Esophagus (tissue), 2 donors: Measurements from ENCODE around the gene RETN. TPM values are rescaled to one million over a fixed set of nuclear protein-coding genes. Genes with fewer than 3 reads are reported as not detected.

Experiments
- H3K27ac ChIP-seq, 2 donors: one replicate each; pipeline ENCODE4 v1.5.1; 2013; ENCODE audit warnings: low read depth in 2 of 2, mild to moderate bottlenecking in 2 of 2, inconsistent platforms in 1 of 2, low read length in 1 of 2, moderate library complexity in 1 of 2
- H3K27me3 ChIP-seq, 2 donors: one replicate each; pipeline ENCODE4 v1.6.1; 2013; ENCODE audit warnings: low read length in 2 of 2, control low read depth in 1 of 2, mild to moderate bottlenecking in 1 of 2; ENCODE audit not compliant: insufficient read depth in 2 of 2, control insufficient read depth in 1 of 2
- H3K36me3 ChIP-seq, 2 donors: one replicate each; pipeline ENCODE4 v1.6.1; 2013; ENCODE audit warnings: low read length in 1 of 2; ENCODE audit not compliant: control insufficient read depth in 2 of 2, insufficient read depth in 2 of 2
- H3K4me1 ChIP-seq, 2 donors: one replicate each; pipeline ENCODE4 v1.6.1; 2013; ENCODE audit warnings: low read length in 1 of 2; ENCODE audit not compliant: control insufficient read depth in 2 of 2, insufficient read depth in 2 of 2
- H3K4me3 ChIP-seq, 2 donors: one replicate each; pipeline ENCODE4 v1.5.1; 2013; ENCODE audit warnings: low read length in 2 of 2, mild to moderate bottlenecking in 2 of 2, low read depth in 1 of 2, moderate library complexity in 1 of 2
- H3K9me3 ChIP-seq, 2 donors: one replicate each; pipeline ENCODE4 v1.6.1; 2013; ENCODE audit warnings: mild to moderate bottlenecking in 2 of 2, low read depth in 1 of 2, low read length in 1 of 2, moderate library complexity in 1 of 2; ENCODE audit not compliant: control insufficient read depth in 2 of 2, insufficient read depth in 1 of 2
- WGBS, 2 donors: extraction: QIAGEN DNeasy Blood & Tissue Kit; methylation state at CpG; one replicate each; pipeline ENCODE4 v1.1.7; 2013; 5-methylcytosine and 5-hydroxymethylcytosine counted together
- polyA plus RNA-seq, 2 donors: library from polyadenylated mRNA; stranded (reverse); fragments of 200-250 nt; gene quantifications; one replicate each; pipeline ENCODE4 v1.2.3, GENCODE V29; 2013
- donor health status: healthy with polysubstance abuse.
- donor health status: Bipolar disorder and iron deficiency.

The RETN gene
- polyA plus RNA-seq, 2 donors: 0.65 to 2.1 TPM

- peaks cover 0 to 4% of the 10 kb centered on the region in 2 donors for H3K9me3 ChIP-seq
- no peak overlapping the region for H3K4me3 ChIP-seq
- H3K27ac ChIP-seq: no peak overlapping the region
- H3K36me3 ChIP-seq: no peaks in the 10 kb centered on the region
- WGBS, 2 donors: 68 to 69% methylated on average over 13 of the region's 13 CpGs
- H3K27me3 ChIP-seq: peaks cover 0 to 3% of the 10 kb centered on the region in 2 donors
- H3K4me1 ChIP-seq: no peaks in the 10 kb centered on the region
These were observed 23.7 kb downstream of the RETN start for GRCh38 chr19:7692417-7693088.

DNA sequence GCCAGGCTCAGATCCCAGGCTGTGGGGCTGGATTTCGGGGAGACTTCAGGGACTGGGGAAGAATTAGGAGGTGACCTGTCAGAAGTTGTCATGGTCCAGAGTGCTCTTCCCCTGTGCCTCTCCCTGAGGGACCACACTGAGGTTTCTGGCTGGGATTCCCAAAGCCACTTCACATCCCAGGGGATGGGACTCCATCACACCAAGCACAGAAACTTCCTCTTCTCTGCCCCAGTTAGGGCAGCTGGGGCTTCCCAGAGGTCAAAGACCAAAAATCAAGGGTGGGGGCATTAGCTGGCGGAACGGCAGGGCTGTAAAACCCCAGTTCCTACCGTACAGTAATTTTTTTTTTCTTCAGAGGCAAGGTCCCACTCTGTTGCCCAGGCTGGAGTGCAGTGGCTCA, 25.6 kb downstream of the RETN start:
- Histone ChIP-seq H3K27ac (no peak overlapping the region), H3K36me3 (no peaks in the 10 kb centered on the region), H3K27me3 (peaks cover 0 to 3% of the 10 kb centered on the region in 2 donors), H3K4me1 (no peaks in the 10 kb centered on the region), H3K4me3 (no peak overlapping the region), H3K9me3 (peaks cover 0 to 4% of the 10 kb centered on the region in 2 donors)
- 34 to 61% methylated on average over 4 of the region's 4 CpGs for WGBS, 2 donors

DNA sequence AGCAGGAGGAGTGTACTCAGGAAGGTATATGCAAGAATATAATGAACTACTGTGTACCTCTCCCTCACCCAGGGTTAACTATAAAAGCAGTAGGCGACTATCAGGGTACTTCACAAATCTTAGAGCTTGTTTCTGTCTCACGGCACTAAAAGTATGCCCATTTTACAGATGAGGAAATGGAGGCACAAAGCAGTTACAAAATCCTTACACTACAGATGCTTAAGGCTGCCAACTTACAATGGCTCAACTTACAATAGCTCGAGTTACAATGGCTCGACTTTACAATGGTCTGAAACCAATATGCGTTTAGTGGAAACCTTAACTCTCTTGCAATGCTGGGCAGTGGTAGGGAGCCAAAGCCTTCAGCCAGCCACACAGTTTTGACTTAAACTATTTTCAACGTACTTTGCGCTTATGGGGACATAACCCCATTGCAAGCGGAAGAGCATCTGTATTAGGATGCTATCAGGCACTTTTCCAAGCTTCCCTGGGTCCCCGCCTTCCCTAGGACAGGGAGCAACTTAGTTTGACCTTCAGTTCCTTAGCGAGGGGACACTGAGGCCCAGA, 29.0 kb downstream of the RETN start:
- H3K27ac ChIP-seq: no peak overlapping the region
- no peaks in the 10 kb centered on the region for H3K27me3 ChIP-seq
- no peaks in the 10 kb centered on the region for H3K4me1 ChIP-seq
- H3K4me3 ChIP-seq: no peak overlapping the region
- H3K9me3 ChIP-seq: no peaks in the 10 kb centered on the region
- WGBS, 2 donors: 73 to 82% methylated on average over 10 of the region's 10 CpGs
- H3K36me3 ChIP-seq: no peaks in the 10 kb centered on the region

- Histone ChIP-seq H3K27me3 (no peaks in the 10 kb centered on the region), H3K36me3 (no peaks in the 10 kb centered on the region)
- 25 to 31% methylated on average over 8 to 11 of the region's 11 CpGs for WGBS, 2 donors
These were observed 29.7 kb downstream of the RETN start for GRCh38 chr19:7698583-7698982.

GRCh38 chr19:7699003-7699402, 30.2 kb downstream of the RETN start:
- 40 to 41% methylated on average over 2 of the region's 2 CpGs for WGBS, 2 donors
- H3K36me3 ChIP-seq: no peaks in the 10 kb centered on the region
- no peaks in the 10 kb centered on the region for H3K4me1 ChIP-seq
- no peak overlapping the region for H3K4me3 ChIP-seq
- no peaks in the 10 kb centered on the region for H3K9me3 ChIP-seq
- no peaks in the 10 kb centered on the region for H3K27me3 ChIP-seq
- H3K27ac ChIP-seq: no peak overlapping the region

More at GRCh38 chr19:7698583-7698982, 29.7 kb downstream of the RETN start:
- Histone ChIP-seq H3K9me3 (no peaks in the 10 kb centered on the region), H3K27ac (no peak overlapping the region), H3K4me3 (no peak overlapping the region), H3K4me1 (no peaks in the 10 kb centered on the region)

DNA sequence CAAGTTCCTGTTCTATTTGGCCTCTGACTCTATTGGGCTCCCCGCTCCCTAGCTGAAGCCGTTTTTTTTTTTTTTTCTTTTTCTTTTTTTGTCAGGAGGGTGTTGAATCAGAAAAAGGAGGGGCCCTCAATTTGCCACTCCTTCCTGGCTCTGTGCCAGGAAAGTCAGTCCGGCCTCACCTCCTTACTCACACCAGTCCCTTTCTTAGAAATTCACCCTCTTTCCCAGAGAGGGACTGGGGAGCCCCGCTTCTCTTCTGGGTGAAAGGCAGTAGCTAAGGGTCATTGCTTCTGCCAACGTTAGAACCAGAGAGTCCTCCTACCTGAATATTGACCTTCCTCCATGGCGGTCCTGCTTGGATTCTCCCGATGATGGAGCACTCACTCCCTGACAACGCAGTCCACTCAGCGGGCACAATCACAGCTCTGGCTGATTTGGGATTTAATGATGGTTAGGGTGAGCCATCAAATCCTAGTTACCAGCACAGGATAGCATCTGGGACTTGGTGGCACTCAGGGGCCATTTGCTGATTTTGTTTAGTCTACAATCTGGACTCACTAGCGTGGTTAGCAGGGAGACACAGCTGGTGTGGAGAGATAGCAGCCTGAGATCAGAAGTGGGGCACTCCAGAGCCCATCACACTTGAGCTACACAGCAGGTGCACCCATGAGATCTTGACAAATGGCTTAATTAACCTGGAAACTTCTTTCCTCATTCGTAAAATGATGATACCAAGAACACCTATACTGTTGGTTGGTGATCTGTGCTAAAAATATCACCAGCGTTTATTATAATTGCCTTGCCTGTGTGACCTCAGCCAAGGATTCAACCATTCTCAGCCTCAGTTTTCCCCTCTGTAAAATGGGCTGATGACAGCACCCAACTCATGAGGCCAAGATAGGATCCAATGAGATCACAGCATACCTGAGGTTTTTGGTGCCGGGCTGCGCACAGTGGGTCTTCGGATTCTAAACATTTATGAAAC, 30.9 kb downstream of the RETN start:
- no peak overlapping the region for H3K4me3 ChIP-seq
- no peak overlapping the region for H3K27ac ChIP-seq
- WGBS, 2 donors: 52 to 55% methylated on average over 15 of the region's 15 CpGs
- no peaks in the 10 kb centered on the region for H3K36me3 ChIP-seq
- H3K27me3 ChIP-seq: no peaks in the 10 kb centered on the region
- no peaks in the 10 kb centered on the region for H3K4me1 ChIP-seq
- no peaks in the 10 kb centered on the region for H3K9me3 ChIP-seq

- H3K27ac ChIP-seq: no peak overlapping the region
- no peaks in the 10 kb centered on the region for H3K4me1 ChIP-seq
- no peaks in the 10 kb centered on the region for H3K27me3 ChIP-seq
- no peaks in the 10 kb centered on the region for H3K9me3 ChIP-seq
- H3K4me3 ChIP-seq: no peak overlapping the region
- H3K36me3 ChIP-seq: no peaks in the 10 kb centered on the region
- 90 to 93% methylated on average over 12 of the region's 12 CpGs for WGBS, 2 donors
These were observed 32.3 kb downstream of the RETN start for GRCh38 chr19:7701049-7701653.

DNA sequence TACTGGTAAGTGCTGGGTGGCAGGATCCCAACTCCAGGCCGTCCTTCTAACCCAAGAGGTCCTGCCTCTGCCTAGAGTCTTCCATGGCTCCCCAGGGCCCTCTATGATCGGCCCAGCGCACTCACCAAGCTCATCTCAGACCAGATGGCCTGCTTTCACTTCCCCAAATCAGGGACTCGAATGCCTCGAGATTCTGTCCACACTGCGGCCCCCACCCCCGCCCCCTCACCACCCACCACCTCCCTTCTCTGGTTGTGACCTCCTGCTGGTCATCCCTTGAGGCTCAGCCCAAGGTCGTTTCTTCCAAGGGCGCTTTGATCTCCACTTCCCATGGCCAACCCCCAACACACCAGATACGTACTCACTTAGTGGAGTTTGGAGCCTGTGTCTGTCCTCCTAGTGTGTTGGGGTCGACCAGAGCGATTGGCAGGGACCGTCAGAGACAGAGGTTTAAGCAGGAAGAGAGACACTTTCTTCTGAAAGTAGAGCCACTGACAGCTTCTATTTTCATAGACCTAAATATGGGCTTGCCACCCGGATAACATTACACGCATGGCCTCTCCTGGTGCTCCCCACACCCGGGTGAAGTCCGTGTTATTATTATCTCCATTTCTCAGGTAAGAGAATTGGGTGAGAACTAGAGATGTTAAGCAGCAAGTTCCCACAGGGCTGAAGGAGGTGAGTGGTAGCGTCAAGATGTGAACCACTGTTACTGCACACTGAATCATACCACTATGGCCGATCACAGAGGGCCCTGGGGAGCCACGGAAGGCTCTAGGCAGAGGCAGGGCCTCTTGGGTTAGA, 33.0 kb downstream of the RETN start, which contains the start of gene FCER2:
FCER2 (minus strand) TSS at position 478 of the 804 bp plus-strand sequence. CDS start 2,371 bp downstream, outside the sequence.
- 57 to 58% methylated on average over 20 of the region's 20 CpGs for WGBS, 2 donors
- H3K9me3 ChIP-seq: no peaks in the 10 kb centered on the region
- H3K36me3 ChIP-seq: no peaks in the 10 kb centered on the region
- no peak within 1 kb of the TSS for H3K27ac ChIP-seq
- no peaks in the 10 kb centered on the region for H3K4me1 ChIP-seq
- H3K4me3 ChIP-seq: no peak within 1 kb of the TSS
- no peaks in the 10 kb centered on the region for H3K27me3 ChIP-seq
